Fibroblast of peridontal ligament (primary cell): ENCODE measurements around the gene MRPL21.

ENCODE experiments used
- DNase-seq: peaks from one replicate; pipeline ENCODE4 v3.0.0-alpha.2; 2010; ENCODE audit errors: extremely low read depth

MRPL21 gene

GRCh38 chr11:68935066-68935465, 31.4 kb upstream of the MRPL21 start:
- DNase-seq: no peak

- no peak for DNase-seq
These were observed 31.0 kb upstream of the MRPL21 start for GRCh38 chr11:68934666-68935065.

DNA sequence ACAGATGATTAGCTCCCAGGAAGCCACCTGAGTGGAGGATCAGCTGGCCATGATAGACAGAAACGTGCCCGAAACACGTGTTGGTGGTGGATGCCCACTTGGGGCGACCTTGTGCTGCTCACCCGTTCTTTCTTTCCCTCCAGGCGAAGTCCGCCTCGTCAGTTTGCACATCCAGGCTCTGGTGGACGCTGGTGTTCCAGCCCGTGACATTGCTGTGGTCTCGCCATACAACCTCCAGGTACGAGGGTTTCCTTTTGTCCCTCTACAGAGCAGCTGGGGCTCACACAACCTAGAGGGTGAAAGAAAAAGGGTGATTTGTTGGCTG, 30.7 kb upstream of the MRPL21 start:
- no peak for DNase-seq

GRCh38 chr11:68933605-68934320, 30.1 kb upstream of the MRPL21 start:
- DNase-seq: no peak

GRCh38 chr11:68932933-68933577, 29.4 kb upstream of the MRPL21 start:
- no peak for DNase-seq

GRCh38 chr11:68932358-68932757, 28.7 kb upstream of the MRPL21 start:
- no peak for DNase-seq

DNA sequence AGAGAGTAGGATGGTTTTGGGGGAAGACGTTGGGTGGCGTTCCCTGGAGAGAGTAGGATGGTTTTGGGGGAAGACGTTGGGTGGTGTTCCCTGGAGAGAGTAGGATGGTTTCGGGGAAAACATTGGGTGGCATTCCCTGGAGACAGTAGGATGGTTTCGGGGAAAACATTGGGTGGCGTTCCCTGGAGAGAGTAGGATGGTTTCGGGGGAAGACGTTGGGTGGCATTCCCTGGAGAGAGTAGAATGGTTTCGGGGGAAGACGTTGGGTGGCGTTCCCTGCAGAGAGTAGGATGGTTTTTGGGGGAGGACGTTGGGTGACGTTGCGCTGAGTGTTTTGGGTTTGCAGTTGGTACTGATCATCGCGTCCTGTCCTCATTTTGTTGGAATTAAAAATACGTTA, 28.3 kb upstream of the MRPL21 start:
- DNase-seq: no peak

- DNase-seq: no peak
These were observed 27.6 kb upstream of the MRPL21 start for GRCh38 chr11:68930991-68931855.

- no peak for DNase-seq
These were observed 26.3 kb upstream of the MRPL21 start for GRCh38 chr11:68929706-68930570.

- DNase-seq: no peak
These were observed 25.5 kb upstream of the MRPL21 start for GRCh38 chr11:68929135-68929534.

DNA sequence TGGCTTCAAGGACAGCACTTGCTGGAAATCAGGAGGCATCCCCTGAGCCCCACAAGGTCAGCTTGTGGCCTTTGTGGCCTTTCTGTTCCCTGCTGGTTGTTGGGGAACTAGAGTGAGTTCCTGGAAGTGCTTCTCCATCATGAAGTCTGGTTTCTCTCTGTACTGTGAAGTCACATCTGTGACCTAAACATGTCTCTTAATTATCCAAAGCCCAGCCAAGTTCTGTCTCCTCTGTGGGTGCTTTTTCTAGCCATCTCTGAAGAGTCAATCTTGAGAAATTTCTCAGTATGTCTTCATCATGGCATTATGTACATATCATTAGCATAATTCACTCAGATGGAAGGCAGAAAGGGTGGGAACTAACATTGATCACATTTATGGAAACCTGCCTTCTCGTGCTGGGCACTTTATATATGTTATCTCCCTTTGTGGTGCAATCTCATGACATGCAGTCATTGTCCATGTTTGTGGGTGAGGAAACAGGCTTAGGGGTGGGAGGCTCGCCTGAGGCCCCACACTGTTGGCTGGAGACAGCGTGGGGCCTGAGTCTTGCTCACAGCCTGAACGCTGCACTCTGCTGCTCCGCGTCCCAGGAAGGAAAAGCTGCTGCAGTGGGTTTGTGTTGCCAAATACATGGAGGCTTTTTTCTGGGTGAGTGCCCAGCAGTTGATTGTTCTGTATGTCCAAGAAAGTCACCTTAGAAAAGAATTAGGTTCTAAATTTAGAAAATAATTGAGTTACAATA, 24.7 kb upstream of the MRPL21 start:
- DNase-seq: no peak

DNA sequence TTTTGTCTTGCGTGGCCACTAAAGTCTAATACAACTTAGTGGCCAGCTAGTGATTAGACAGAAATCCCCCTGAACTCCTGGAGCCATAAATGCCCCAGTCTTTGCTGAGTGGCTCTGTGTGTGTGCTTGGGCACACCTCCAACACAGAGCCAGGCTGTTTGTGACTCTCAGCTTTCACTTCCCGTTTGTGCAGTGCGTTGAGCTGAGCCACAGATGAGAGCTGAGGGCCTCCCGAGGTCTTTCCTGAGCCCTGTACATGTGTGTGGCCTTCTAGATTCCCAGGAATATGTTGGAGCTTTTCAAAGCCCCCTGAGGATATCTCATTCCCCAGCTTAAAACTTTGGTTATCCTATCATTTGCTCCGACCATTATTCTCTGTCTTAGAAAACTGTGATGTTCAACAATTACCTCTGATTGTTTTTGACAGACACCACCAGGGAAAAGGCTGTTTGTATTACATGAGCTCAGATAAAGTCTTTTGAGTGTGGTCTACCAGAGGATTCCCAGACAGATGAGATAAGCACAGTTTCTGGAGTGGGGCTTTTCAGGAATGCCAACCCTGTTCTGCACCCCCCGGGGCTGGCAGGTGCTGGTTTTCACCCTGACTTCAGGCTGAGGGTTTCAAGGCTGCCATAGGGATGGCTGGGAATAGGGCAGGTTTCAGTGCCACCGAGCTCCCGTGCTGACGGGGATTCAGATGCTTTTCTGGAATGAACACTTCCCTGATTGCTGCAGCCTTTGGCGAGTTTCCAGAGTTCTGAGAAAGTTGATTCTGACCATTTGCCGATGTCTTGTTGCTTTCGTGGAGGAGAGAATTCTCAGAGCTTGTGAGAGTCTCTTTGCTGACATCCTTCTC, 23.9 kb upstream of the MRPL21 start:
- peak; percentile 26 for DNase-seq

DNA sequence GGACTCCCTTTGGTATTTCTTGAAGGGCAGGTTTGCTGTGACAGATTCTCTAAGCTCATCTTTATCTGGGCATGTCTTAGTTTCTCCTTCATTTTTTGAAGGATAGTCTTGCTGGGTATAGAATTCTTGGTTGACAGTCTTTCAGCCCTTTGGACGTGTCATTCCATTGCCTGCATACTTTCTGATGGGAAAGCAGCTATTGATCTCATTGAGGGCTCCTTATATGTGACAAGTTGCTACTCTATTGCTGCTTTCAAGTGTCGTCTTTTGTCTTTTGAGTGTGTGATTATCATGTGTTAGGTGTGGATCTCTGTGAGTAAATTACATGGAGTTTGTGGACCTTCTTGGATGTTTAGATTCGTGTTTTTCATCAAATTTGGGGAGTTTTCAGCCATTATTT, 22.0 kb upstream of the MRPL21 start:
- no peak for DNase-seq

GRCh38 chr11:68924073-68924925, 20.7 kb upstream of the MRPL21 start:
- DNase-seq: no peak

DNA sequence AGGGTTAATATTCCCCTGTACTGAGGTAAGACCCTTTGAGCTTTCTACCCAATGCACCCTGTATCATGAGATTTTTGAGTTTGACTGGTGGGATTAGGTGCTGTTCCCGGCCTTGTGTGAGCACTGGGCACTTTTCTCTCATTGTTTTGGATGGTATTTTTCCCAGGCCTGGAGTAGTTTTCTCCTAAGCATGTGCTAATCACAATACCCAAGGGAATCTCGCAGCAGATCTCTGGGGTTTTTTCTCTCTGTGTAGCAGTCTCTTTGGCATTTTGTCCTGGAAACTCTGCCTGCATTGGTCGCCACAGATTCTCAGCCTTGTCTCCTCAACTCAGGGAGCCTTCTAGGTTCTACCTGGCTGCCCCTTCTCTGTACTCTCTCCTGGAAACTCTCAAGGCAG, 20.0 kb upstream of the MRPL21 start:
- DNase-seq: no peak

DNA sequence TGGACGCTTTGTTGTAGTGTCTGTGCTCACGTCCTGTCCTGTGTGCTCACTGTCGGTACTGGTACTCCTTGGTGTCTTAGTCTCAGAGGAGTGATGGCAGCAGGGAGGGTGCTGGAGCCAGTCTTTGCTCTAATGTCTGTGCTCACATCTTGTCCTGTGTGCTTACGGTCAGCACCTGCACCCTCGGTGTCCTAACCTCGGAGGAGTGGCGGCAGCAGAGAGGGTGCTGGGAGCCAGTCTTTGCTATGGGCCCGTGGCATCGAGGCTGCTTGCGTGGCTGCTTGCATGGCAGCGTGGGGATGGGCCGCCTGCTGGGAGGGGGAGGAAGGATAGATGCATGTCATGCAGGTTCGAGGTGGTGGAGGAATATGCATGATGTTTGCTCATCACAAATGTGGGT, 12.8 kb upstream of the MRPL21 start:
- no peak for DNase-seq

DNA sequence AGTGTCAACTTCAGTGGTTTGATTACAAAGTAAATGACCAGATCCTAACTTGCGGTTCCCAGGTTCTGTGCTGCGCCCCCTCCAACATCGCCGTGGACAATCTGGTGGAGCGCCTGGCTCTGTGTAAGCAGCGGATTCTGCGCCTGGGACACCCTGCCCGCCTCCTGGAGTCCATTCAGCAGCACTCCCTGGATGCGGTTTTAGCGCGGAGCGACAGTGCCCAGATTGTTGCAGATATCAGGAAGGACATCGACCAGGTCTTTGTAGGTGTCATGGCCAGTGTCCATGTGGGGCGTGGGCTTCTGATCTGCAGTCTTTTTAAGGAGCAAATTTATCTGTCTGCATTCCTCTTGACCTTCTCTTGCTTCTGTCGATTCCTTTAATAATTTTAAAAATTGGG, 11.1 kb upstream of the MRPL21 start:
- DNase-seq: no peak

- no peak for DNase-seq
These were observed 9.6 kb upstream of the MRPL21 start for GRCh38 chr11:68913188-68913587.

DNA sequence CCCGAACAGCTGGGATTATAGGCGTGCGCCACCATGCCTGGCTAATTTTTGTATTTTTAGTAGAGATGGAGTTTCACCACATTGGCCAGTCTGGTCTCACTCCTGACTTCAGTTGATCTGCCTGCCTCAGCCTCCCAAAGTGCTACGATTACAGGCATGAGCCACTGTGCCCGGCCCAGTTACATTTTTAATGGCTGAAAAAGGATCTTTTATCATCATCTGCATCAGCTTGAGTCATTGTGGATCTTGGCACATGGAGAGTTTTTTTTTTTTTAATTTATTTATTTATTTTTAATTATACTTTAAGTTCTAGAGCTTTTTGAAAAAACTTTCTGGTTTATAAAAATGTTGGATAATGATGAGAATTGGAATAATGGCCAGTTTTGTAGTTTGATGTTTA, 8.6 kb upstream of the MRPL21 start:
- DNase-seq: peak; percentile 19
